ENCODE results near the gene TAF3. TPM values are rescaled to one million over a fixed set of nuclear protein-coding genes. Genes with fewer than 3 reads are reported as not detected.

TAF3 gene
- total and polyA plus RNA-seq, 8 donors: 7.0 to 10.4 (median 9.2) TPM

DNA sequence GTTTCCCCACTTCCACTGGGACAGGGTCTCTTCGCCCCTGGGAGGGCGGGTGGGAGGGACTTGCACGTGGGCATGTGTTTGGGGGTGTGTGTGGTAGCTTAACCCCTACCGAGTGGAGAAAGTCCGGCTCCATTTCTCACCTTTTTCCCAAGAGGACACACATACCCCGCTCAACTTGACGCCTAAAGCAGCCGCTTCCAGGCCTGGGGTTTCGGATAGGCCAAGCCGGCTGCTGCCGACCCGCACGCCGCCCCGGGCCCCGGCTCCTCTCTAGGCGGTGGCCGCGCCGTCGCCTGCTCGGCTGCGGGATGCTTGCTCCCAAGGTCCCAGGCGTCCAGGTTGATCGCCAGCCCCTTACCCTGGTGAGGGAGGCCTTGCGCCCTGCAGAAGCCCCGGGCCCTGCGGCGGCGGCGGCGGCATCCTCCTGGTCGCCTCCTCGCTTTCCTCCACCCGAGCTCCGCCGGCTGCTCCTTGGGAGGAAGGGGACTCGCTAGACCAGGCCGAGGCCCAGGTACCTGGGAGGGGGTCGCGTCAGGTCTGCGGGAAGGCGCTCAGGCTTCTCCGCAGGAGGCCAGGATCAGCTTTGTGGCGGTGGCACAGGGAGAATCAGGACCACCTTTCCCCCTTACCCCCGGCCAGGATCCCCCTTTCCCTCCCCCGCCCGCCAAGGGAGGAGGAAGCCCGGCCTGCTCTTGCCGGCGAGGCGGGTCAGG, 233.0 kb downstream of the TAF3 start:
- intact Hi-C loops (cut with DNase I): no loop called here

DNA sequence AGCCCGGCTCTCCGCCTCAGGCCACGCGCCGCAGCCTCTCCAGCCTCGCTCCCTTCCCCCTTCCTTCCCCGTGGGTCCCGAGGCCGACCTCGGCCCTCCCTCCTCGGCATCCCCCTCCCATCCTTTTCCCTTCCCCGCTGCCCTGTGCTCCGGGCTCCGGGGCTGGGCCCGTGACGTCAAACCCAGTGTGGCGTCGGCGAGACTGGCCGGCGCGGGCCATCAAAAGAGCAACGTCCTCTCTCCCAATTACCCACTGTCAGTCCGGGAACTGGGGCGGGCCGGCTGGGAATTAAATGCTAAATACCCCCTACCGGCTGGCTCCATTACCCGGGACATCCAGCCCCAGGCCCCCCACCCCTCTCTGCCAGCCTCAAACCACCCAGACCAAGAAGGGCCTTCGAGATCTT, 233.5 kb downstream of the TAF3 start:
- peaks cover 3 to 73% of the 10 kb centered on the region in 2 donors for H3K4me1 ChIP-seq
- no peak overlapping the region for H3K4me3 ChIP-seq
- no peak overlapping the region for H3K27ac ChIP-seq
- no peak for DNase-seq
- ATAC-seq: no peak
- intact Hi-C loops (cut with DNase I): no loop called here
- H3K36me3 ChIP-seq: no peaks in the 10 kb centered on the region
- TF ChIP-seq, protein P1, sequence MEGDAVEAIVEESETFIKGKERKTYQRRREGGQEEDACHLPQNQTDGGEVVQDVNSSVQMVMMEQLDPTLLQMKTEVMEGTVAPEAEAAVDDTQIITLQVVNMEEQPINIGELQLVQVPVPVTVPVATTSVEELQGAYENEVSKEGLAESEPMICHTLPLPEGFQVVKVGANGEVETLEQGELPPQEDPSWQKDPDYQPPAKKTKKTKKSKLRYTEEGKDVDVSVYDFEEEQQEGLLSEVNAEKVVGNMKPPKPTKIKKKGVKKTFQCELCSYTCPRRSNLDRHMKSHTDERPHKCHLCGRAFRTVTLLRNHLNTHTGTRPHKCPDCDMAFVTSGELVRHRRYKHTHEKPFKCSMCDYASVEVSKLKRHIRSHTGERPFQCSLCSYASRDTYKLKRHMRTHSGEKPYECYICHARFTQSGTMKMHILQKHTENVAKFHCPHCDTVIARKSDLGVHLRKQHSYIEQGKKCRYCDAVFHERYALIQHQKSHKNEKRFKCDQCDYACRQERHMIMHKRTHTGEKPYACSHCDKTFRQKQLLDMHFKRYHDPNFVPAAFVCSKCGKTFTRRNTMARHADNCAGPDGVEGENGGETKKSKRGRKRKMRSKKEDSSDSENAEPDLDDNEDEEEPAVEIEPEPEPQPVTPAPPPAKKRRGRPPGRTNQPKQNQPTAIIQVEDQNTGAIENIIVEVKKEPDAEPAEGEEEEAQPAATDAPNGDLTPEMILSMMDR (IDR thresholded peaks at IDR 0.05): no peak
- no peaks in the 10 kb centered on the region for H3K9me3 ChIP-seq
- peaks cover 96 to 100% of the 10 kb centered on the region in 2 donors for H3K27me3 ChIP-seq

More for the DNA sequence above, 233.0 kb downstream of the TAF3 start:
- peaks cover 3 to 73% of the 10 kb centered on the region in 2 donors for H3K4me1 ChIP-seq
- ATAC-seq: no peak
- H3K27ac ChIP-seq: no peak overlapping the region
- TF ChIP-seq, protein P1 (IDR thresholded peaks at IDR 0.05): no peak
- H3K36me3 ChIP-seq: no peaks in the 10 kb centered on the region
- DNase-seq: no peak
- no peak overlapping the region for H3K4me3 ChIP-seq
- no peaks in the 10 kb centered on the region for H3K9me3 ChIP-seq
- H3K27me3 ChIP-seq: peaks cover 98 to 100% of the 10 kb centered on the region in 2 donors

DNA sequence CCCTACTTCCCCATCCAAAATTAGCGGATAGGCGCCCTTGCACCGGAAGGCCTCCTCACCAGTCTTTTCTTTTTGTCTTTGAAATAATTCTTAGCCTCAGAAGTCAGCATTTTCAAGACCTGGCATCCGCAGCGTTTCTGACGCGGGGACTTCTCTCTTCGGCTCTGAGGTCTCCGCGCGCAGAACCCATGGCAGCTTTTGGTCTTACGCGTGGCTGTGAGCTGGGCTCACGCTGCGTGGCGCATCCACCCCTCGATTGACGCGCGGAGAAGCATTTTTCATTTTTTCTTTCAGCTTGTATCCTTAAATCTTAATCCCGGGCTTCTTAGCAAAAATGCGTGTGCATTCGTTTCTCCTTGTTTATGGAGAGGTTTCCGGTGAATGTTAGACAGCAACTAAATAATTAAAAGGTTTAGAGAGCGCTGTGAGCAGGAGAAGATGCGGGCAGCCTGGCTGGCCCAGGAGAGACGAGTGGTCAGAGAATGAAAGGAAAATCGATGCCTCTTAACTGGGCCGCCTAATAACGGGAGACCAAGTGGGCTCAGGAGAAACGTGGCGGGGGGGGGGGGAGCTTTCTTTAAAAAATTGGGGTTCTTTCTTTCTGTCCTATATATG, 234.1 kb downstream of the TAF3 start:
- DNase-seq: no peak

DNA sequence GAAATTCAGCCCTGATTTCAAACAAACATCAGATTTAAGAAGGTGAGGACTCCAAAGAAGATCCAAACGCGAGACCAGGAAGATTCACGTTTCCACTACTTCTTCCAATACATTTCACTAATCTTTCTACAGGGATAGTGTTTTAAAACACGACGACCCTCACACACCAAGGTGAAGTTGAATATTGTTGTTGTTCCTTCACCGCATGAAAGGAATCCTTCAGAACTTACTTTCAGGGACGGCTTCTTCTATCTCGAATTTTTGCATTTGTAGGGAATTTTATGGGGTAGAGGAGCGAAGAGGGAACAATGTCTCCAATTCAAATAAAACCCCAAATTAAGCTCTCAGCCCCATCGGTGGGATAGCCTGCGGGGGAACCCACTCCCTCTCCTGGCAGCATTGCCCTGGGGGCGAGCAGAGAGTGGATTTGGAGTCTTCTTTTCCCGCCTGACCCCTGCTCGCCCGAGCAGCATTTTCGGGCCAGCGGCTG, 234.7 kb downstream of the TAF3 start:
- Histone ChIP-seq H3K27ac (no peak overlapping the region), H3K4me3 (peak overlapping the region in 1 of 2 donors; percentile 51), H3K27me3 (peaks cover 92 to 100% of the 10 kb centered on the region in 2 donors), H3K36me3 (no peaks in the 10 kb centered on the region), H3K4me1 (peaks cover 3 to 75% of the 10 kb centered on the region in 2 donors), H3K9me3 (no peaks in the 10 kb centered on the region)
- intact Hi-C loops (cut with DNase I): no loop called here
- DNase-seq (no peak), ATAC-seq (no peak)
- TF ChIP-seq, protein P1 (IDR thresholded peaks at IDR 0.05): no peak

More for the DNA sequence above, 234.1 kb downstream of the TAF3 start:
- intact Hi-C loops (cut with DNase I): no loop called here
- peaks cover 3 to 73% of the 10 kb centered on the region in 2 donors for H3K4me1 ChIP-seq
- no peak overlapping the region for H3K4me3 ChIP-seq
- no peak for ATAC-seq
- no peaks in the 10 kb centered on the region for H3K36me3 ChIP-seq
- TF ChIP-seq, protein P1 (IDR thresholded peaks at IDR 0.05): no peak
- no peaks in the 10 kb centered on the region for H3K9me3 ChIP-seq
- H3K27ac ChIP-seq: no peak overlapping the region
- H3K27me3 ChIP-seq: peaks cover 92 to 100% of the 10 kb centered on the region in 2 donors

Measured in left lung (tissue), 10 donors.